Bronchial epithelial cell (primary cell): Measurements from ENCODE around the gene PHACTR3. TPM values are rescaled to one million over a fixed set of nuclear protein-coding genes. Genes with fewer than 3 reads are reported as not detected.

Source experiments
- DNase-seq: peaks from one replicate; pipeline ENCODE4 v3.0.0-alpha.2; 2010; ENCODE audit warnings: low read depth
- FAIRE-seq: peaks from 2 replicates; lab custom pipeline; 2011; peaks lifted over from hg19 to GRCh38; lab: Jason Lieb, UNC
- H3K27me3 ChIP-seq: 2 replicates; pipeline ENCODE4 v1.5.1; 2011; ENCODE audit warnings: low read length; ENCODE audit not compliant: control insufficient read depth, insufficient read depth
- H3K36me3 ChIP-seq: 2 replicates; pipeline ENCODE4 v1.5.1; 2011; ENCODE audit warnings: low read length; ENCODE audit not compliant: control insufficient read depth, insufficient read depth
- H3K4me3 ChIP-seq: 2 replicates; pipeline ENCODE4 v1.5.1; 2011; ENCODE audit warnings: mild to moderate bottlenecking, low read depth, low read length, control low read depth
- total RNA-seq: library from RNA; depleted of rRNA; stranded (reverse); fragments of >200 nt; gene quantifications from 2 replicates; pipeline ENCODE4 v1.2.1, GENCODE V29; 2014
- TF ChIP-seq, protein P1 (sequence below): IDR thresholded peaks from 2 replicates; pipeline ENCODE4 v1.5.1; 2011; ENCODE audit warnings: mild to moderate bottlenecking, moderate library complexity, low read length, control low read depth, inconsistent platforms; ENCODE audit not compliant: insufficient read depth, severe bottlenecking

Gene PHACTR3
- total RNA-seq, 1 donor from 2014 or later = 15.0 TPM

- Histone ChIP-seq H3K27me3 (no peaks in the 10 kb centered on the region), H3K36me3 (no peaks in the 10 kb centered on the region), H3K4me3 (no peak overlapping the region)
- FAIRE-seq (no peak), DNase-seq (no peak)
- TF ChIP-seq, protein P1, sequence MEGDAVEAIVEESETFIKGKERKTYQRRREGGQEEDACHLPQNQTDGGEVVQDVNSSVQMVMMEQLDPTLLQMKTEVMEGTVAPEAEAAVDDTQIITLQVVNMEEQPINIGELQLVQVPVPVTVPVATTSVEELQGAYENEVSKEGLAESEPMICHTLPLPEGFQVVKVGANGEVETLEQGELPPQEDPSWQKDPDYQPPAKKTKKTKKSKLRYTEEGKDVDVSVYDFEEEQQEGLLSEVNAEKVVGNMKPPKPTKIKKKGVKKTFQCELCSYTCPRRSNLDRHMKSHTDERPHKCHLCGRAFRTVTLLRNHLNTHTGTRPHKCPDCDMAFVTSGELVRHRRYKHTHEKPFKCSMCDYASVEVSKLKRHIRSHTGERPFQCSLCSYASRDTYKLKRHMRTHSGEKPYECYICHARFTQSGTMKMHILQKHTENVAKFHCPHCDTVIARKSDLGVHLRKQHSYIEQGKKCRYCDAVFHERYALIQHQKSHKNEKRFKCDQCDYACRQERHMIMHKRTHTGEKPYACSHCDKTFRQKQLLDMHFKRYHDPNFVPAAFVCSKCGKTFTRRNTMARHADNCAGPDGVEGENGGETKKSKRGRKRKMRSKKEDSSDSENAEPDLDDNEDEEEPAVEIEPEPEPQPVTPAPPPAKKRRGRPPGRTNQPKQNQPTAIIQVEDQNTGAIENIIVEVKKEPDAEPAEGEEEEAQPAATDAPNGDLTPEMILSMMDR = no peak
Observed at GRCh38 chr20:59784791-59785668, 180.7 kb downstream of the PHACTR3 start.

- FAIRE-seq (no peak), DNase-seq (no peak)
- TF ChIP-seq, protein P1 = no peak
- no peaks in the 10 kb centered on the region for H3K27me3 ChIP-seq
- no peaks in the 10 kb centered on the region for H3K36me3 ChIP-seq
- H3K4me3 ChIP-seq = no peak overlapping the region
Observed at GRCh38 chr20:59785669-59785959, 181.3 kb downstream of the PHACTR3 start.

DNA sequence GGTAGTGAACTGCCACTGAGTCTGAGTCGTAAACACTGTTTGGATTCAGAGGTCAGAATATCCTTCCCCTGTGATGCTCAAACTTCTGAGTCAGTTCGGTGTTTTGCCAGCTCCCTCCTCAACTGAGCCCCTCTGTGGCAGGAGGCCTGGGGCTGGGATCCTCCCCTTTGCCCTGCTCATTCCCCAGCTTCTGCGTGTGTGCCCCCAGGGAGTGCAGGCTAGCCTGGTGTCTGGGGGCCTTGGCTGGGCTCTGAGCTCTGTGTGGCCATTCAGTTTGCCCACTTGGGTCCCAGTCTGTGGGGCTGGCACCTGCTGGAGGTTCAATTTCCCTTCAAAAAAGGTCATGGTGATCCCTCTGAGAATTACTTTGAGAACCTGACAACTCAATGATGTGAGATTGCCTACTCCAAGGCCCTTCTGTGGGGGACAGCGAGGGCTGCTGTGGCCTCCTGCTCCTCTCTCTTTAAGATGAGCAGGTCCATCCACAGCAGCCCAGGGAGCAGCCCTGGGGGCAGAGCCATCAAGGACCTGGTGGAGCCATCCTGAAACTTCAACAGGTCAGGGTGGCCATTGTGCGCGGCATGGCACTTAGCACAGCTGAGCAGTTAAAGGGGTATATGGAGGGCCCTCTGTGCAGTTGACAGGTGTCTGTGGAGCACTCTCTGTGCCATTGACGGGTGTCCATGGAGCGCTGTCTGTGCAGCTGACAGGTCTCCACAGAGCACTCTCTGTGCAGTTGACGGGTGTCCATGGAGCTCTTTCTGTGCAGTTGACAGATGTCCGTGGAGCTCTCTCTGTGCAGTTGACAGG is 181.9 kb downstream of the PHACTR3 start:
- H3K36me3 ChIP-seq = no peaks in the 10 kb centered on the region
- FAIRE-seq (no peak), DNase-seq (no peak)
- TF ChIP-seq, protein P1 = no peak
- no peak overlapping the region for H3K4me3 ChIP-seq
- no peaks in the 10 kb centered on the region for H3K27me3 ChIP-seq

GRCh38 chr20:59786801-59787537 is 182.6 kb downstream of the PHACTR3 start:
- TF ChIP-seq, protein P1 = no peak
- Histone ChIP-seq H3K36me3 (no peaks in the 10 kb centered on the region), H3K4me3 (no peak overlapping the region), H3K27me3 (no peaks in the 10 kb centered on the region)
- no peak for DNase-seq
- no peak for FAIRE-seq

DNA sequence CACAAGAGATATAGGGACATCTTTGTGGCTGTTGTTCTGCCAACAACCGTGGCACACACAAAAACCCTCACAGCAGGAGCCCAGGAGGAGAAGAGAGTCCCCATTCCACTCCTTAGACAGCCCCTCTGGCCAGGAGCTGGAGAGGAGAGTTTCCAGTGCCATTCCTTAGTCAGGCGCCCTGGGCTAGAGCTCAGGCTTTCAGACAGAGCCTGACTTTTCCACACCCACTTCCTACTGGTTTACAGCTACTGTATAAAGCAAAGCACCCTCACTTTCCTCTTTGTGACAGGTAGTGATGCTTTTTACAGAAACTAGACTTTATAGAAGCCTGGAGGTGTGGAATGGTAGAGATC is 183.2 kb downstream of the PHACTR3 start:
- H3K36me3 ChIP-seq = no peaks in the 10 kb centered on the region
- FAIRE-seq (no peak), DNase-seq (no peak)
- no peaks in the 10 kb centered on the region for H3K27me3 ChIP-seq
- TF ChIP-seq, protein P1 = no peak
- no peak overlapping the region for H3K4me3 ChIP-seq
